GM23338 (cell line): Measurements from ENCODE around the gene AP3B2. TPM values are rescaled to one million over a fixed set of nuclear protein-coding genes. Genes with fewer than 3 reads are reported as not detected.

ENCODE experiments used
- ATAC-seq: fragments of 200-7000 bp; cut with Tn5 transposase; 3 replicates; pipeline ENCODE4 v1.9.1; 2020
- DNase-seq: peaks from one replicate; pipeline ENCODE4 v3.0.0-alpha.2; 2015; ENCODE audit warnings: low spot score
- H2AFZ ChIP-seq: fragments of 200-600 bp; sonication (generic); 2 replicates; pipeline ENCODE4 v1.8.0; 2016; ENCODE audit warnings: antibody characterized with exemption, mild to moderate bottlenecking, moderate library complexity
- H3F3A ChIP-seq: fragments of 200-600 bp; sonication (generic); replicated peaks from 2 replicates; pipeline ENCODE4 v1.8.0; 2017; ENCODE audit warnings: antibody characterized with exemption, mixed run types, low read depth
- H3K27ac ChIP-seq: fragments of 200-600 bp; sonication (generic); 2 replicates; pipeline ENCODE4 v1.6.1; 2016; ENCODE audit warnings: low read depth
- H3K27me3 ChIP-seq: fragments of 200-600 bp; sonication (generic); 2 replicates; pipeline ENCODE4 v1.8.0; 2016; ENCODE audit warnings: mild to moderate bottlenecking, mixed run types, moderate library complexity; ENCODE audit not compliant: insufficient read depth
- H3K36me3 ChIP-seq: fragments of 200-600 bp; sonication (generic); 2 replicates; pipeline ENCODE4 v1.8.0; 2016; ENCODE audit warnings: mild to moderate bottlenecking; ENCODE audit not compliant: insufficient read depth
- H3K4me1 ChIP-seq: fragments of 200-600 bp; sonication (generic); 2 replicates; pipeline ENCODE4 v1.8.0; 2016; ENCODE audit warnings: mild to moderate bottlenecking, moderate library complexity; ENCODE audit not compliant: insufficient read depth
- H3K4me2 ChIP-seq: fragments of 200-600 bp; sonication (generic); 2 replicates; pipeline ENCODE4 v1.7.1; 2017; ENCODE audit warnings: mixed run types
- H3K4me3 ChIP-seq: fragments of 200-600 bp; sonication (generic); 2 replicates; pipeline ENCODE4 v1.6.1; 2016; ENCODE audit warnings: mixed run types
- H3K79me2 ChIP-seq: fragments of 200-600 bp; sonication (generic); replicated peaks from 2 replicates; pipeline ENCODE4 v1.8.0; 2017; ENCODE audit warnings: mild to moderate bottlenecking; ENCODE audit not compliant: insufficient read depth
- H3K9me2 ChIP-seq: fragments of 200-600 bp; sonication (generic); 2 replicates; pipeline ENCODE4 v1.8.0; 2017; ENCODE audit not compliant: insufficient read depth
- H4K20me1 ChIP-seq: fragments of 200-600 bp; sonication (generic); replicated peaks from 2 replicates; pipeline ENCODE4 v1.8.0; 2017; ENCODE audit warnings: mild to moderate bottlenecking; ENCODE audit not compliant: insufficient read depth
- H3K27ac Mint-ChIP-seq: 2 replicates; pipeline ENCODE4 v1.8.0; 2020; ENCODE audit warnings: inconsistent platforms, mild to moderate bottlenecking, moderate library complexity, mixed read lengths
- H3K27me3 Mint-ChIP-seq: 3 replicates; pipeline ENCODE4 v1.8.0; 2022; ENCODE audit warnings: low read depth, mild to moderate bottlenecking, moderate library complexity, mixed read lengths, inconsistent platforms; ENCODE audit not compliant: insufficient read depth, poor library complexity
- H3K36me3 Mint-ChIP-seq: 3 replicates; pipeline ENCODE4 v1.8.0; 2021; ENCODE audit warnings: low read depth, mild to moderate bottlenecking, inconsistent platforms, moderate library complexity, mixed read lengths
- H3K4me1 Mint-ChIP-seq: 3 replicates; pipeline ENCODE4 v1.8.0; 2020; ENCODE audit warnings: mild to moderate bottlenecking, inconsistent platforms, mixed read lengths
- H3K4me3 Mint-ChIP-seq: 3 replicates; pipeline ENCODE4 v1.8.0; 2021; ENCODE audit warnings: moderate library complexity, mild to moderate bottlenecking, inconsistent platforms, mixed read lengths
- H3K9me3 Mint-ChIP-seq: 3 replicates; pipeline ENCODE4 v1.8.0; 2020; ENCODE audit warnings: moderate library complexity, mild to moderate bottlenecking, inconsistent platforms, mixed read lengths
- CREB1 ChIP-seq: fragments of 250-450 bp; sonication (Bioruptor Pico); IDR thresholded peaks from 2 replicates; pipeline ENCODE4 v1.5.0; 2020; ENCODE audit warnings: low read depth, mild to moderate bottlenecking, moderate library complexity
- CTCF ChIP-seq, 2 experiments: fragments of 200-600 bp in 1 of 2; sonication (generic) in 1 of 2; conservative IDR thresholded peaks; 2 replicates each; pipeline versions ENCODE4 v1.5.1 to v1.6.1; 2016 to 2017; ENCODE audit warnings: antibody characterized with exemption in 2 of 2, low read depth in 2 of 2, mild to moderate bottlenecking in 2 of 2, moderate library complexity in 1 of 2
- POLR2AphosphoS5 ChIP-seq: IDR thresholded peaks from 2 replicates; pipeline ENCODE4 v1.6.1; 2016; ENCODE audit warnings: antibody characterized with exemption, low read depth
- long read RNA-seq: library from polyadenylated mRNA; unstranded; transcript quantifications from one replicate; pipeline ENCODE4 v2.0.0, GENCODE V29; 2020; ENCODE audit not compliant: unreplicated experiment
- polyA plus RNA-seq: library from polyadenylated mRNA; unstranded; fragments of >200 nt; fragmentation: Nextera tagmentation; extraction: Ambion mirVana; gene quantifications from 2 replicates; pipeline ENCODE4 v1.2.1, GENCODE V29; 2016
- total RNA-seq: library from RNA; depleted of rRNA; stranded (reverse); fragments of >200 nt; shearing (Covaris generic); gene quantifications from 2 replicates; pipeline ENCODE4 v1.2.3, GENCODE V29; 2014; rRNA removed
- TF ChIP-seq, protein P1 (sequence below): IDR thresholded peaks from one replicate; pipeline ENCODE4 v1.6.1; 2018; ENCODE audit warnings: antibody characterized with exemption; ENCODE audit not compliant: unreplicated experiment

The AP3B2 gene, protein sequence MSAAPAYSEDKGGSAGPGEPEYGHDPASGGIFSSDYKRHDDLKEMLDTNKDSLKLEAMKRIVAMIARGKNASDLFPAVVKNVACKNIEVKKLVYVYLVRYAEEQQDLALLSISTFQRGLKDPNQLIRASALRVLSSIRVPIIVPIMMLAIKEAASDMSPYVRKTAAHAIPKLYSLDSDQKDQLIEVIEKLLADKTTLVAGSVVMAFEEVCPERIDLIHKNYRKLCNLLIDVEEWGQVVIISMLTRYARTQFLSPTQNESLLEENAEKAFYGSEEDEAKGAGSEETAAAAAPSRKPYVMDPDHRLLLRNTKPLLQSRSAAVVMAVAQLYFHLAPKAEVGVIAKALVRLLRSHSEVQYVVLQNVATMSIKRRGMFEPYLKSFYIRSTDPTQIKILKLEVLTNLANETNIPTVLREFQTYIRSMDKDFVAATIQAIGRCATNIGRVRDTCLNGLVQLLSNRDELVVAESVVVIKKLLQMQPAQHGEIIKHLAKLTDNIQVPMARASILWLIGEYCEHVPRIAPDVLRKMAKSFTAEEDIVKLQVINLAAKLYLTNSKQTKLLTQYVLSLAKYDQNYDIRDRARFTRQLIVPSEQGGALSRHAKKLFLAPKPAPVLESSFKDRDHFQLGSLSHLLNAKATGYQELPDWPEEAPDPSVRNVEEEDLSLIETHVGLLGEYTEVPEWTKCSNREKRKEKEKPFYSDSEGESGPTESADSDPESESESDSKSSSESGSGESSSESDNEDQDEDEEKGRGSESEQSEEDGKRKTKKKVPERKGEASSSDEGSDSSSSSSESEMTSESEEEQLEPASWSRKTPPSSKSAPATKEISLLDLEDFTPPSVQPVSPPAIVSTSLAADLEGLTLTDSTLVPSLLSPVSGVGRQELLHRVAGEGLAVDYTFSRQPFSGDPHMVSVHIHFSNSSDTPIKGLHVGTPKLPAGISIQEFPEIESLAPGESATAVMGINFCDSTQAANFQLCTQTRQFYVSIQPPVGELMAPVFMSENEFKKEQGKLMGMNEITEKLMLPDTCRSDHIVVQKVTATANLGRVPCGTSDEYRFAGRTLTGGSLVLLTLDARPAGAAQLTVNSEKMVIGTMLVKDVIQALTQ
- total RNA-seq (14.0 and 19.2 TPM in 2 replicates), polyA plus RNA-seq (9.5 and 9.8 TPM in 2 replicates)
- long read RNA-seq, partial matches to known transcripts, result 0 of 2 reads
- long read RNA-seq, other reads (novel, unspliced or antisense), result 0 of 2 reads

DNA sequence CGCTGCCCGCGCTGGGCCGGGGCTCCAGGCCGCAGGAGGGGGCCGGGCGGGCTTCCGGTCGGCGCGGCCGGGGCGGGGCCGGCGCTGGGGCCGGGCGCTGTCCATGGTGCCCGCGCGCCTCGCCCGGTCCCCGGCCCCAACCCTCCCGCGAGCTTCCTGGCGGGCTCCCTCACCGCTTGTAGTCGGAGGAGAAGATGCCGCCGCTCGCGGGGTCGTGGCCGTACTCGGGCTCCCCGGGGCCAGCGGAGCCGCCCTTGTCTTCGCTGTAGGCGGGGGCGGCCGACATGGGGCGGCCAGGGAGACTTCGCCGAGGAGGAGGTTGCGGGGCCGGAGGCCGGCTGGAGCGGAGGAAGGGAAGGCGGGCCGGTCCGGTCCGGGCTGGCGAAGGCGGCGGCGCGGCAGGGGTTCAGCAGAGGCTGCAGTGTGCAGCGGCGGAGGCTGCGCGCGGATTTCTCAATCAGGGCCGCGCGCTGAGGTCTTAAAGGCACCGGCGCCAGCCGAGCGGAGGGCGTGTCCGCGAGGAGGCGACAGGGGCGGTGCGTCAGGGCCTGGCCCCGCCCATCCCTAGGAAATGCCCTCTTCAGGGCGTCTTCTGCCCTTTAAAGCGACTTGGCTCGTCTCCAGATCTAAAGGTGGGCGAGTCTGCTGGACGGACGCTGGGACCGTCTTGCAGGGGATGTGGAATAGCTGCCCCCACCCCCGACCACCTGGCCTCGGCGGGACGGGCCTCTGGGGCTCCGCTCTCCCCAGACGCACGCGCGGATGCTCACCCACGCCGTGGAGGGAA lies at the start of gene AP3B2:
AP3B2 (minus strand) TSS at position 455 of the 787 bp plus-strand sequence; CDS start at position 286, 169 bp downstream.
- no peaks in the 10 kb centered on the region for H3K36me3 Mint-ChIP-seq
- no peaks in the 10 kb centered on the region for H3K36me3 ChIP-seq
- H3K79me2 ChIP-seq, result peaks cover 33% of the 10 kb centered on the region
- DNase-seq (peak; percentile 93), ATAC-seq (peak; percentile 90)
- no peak within 1 kb of the TSS for H3K27ac Mint-ChIP-seq
- H3K9me2 ChIP-seq, result 0 out of 2 replicates have a peak, but pooled peaks cover 7% of the 10 kb centered on the region
- peak within 1 kb of the TSS; percentile 97 for H3K4me2 ChIP-seq
- peak within 1 kb of the TSS; percentile 67 for H3K4me3 Mint-ChIP-seq
- H3K4me1 Mint-ChIP-seq, result peaks cover 5% of the 10 kb centered on the region; the same call in 2 of the 3 replicates
- peaks cover 9% of the 10 kb centered on the region for H3K27me3 ChIP-seq
- peaks cover 4% of the 10 kb centered on the region; the same call in 1 of the 2 replicates for H4K20me1 ChIP-seq
- H3K4me3 ChIP-seq, result peak within 1 kb of the TSS; percentile 96
- no peaks in the 10 kb centered on the region for H3F3A ChIP-seq
- H3K9me3 Mint-ChIP-seq, result no peaks in the 10 kb centered on the region
- peaks cover 12% of the 10 kb centered on the region for H3K27me3 Mint-ChIP-seq
- H3K4me1 ChIP-seq, result peaks cover 25% of the 10 kb centered on the region
- H3K27ac ChIP-seq, result peak within 1 kb of the TSS; percentile 83
- TF ChIP-seq POLR2AphosphoS5 (peak; percentile 67), CREB1 (CRISPR knock-in tag) (peak; percentile 41; the same call in 1 of the 2 replicates), CTCF (conservative IDR thresholded peaks at IDR 0.05; ENCODE audit: low read depth in 2 of 2) (no peak)
- TF ChIP-seq, protein P1, sequence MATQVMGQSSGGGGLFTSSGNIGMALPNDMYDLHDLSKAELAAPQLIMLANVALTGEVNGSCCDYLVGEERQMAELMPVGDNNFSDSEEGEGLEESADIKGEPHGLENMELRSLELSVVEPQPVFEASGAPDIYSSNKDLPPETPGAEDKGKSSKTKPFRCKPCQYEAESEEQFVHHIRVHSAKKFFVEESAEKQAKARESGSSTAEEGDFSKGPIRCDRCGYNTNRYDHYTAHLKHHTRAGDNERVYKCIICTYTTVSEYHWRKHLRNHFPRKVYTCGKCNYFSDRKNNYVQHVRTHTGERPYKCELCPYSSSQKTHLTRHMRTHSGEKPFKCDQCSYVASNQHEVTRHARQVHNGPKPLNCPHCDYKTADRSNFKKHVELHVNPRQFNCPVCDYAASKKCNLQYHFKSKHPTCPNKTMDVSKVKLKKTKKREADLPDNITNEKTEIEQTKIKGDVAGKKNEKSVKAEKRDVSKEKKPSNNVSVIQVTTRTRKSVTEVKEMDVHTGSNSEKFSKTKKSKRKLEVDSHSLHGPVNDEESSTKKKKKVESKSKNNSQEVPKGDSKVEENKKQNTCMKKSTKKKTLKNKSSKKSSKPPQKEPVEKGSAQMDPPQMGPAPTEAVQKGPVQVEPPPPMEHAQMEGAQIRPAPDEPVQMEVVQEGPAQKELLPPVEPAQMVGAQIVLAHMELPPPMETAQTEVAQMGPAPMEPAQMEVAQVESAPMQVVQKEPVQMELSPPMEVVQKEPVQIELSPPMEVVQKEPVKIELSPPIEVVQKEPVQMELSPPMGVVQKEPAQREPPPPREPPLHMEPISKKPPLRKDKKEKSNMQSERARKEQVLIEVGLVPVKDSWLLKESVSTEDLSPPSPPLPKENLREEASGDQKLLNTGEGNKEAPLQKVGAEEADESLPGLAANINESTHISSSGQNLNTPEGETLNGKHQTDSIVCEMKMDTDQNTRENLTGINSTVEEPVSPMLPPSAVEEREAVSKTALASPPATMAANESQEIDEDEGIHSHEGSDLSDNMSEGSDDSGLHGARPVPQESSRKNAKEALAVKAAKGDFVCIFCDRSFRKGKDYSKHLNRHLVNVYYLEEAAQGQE, result peak; percentile 72
- peak within 1 kb of the TSS; percentile 94 for H2AFZ ChIP-seq
